Astrocyte of the hippocampus (primary cell): ENCODE data around the gene NRG2.

Experiments used
- DNase-seq: peaks from one replicate; pipeline ENCODE4 v3.0.0; 2011; ENCODE audit warnings: low read depth, low spot score

The NRG2 gene

DNA sequence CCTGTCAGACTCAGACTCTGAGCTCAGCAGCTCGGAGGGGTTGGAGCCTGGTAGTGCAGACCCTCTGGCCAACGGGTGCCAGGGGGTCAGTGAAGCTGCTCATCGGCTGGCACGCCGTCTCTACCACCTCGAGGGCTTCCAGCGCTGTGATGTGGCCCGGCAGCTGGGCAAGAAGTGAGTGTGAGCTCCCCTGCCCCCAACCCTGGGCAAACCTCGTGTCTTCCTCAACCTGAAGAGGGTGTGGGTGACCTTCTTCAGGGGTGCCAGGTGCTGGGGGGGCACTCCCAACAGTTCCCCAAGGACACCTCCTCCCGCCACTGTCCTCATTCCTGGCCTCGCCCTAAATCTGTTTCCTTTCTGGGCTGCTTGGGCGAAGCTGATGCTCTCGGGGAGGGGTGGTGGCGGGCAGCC, 228.9 kb downstream of the NRG2 start:
- no peak for DNase-seq

DNA sequence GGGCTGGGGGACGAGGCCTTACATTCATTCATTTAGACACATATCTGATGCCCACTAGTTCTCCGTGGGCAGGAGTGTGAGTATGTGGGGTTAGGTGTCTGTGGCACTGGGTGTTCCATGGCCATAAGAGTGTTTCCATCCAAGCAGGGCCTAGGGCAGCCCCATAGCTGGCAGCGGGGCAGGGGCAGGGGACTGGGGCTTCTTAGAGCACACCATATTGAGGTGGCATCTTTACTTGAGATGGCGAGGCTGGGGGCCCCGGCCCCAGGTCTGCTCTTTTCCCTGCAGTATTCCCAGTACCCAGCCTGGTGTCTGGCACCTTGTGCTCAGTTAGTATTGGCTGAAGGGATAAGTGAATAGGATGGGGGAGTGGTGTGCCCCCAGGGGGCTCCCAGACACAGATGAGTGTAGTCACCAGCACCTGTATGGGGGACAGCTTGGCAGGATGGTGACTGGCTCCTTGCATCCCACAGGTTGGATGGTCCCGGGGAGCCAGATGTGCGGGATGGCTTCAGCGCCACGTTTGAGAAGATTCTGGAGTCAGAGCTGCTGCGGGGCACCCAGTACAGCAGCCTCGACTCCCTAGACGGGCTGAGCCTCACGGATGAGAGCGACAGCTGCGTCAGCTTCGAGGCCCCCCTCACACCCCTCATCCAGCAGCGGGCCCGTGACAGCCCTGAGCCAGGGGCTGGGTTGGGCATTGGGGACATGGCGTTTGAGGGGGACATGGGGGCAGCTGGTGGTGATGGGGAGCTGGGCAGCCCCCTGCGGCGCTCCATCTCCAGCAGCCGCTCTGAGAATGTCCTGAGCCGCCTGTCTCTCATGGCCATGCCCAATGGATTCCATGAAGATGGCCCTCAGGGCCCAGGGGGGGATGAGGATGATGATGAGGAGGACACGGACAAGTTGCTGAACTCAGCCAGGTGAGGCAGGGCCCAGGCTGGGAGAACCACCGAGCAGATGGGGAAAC, 230.0 kb downstream of the NRG2 start:
- no peak for DNase-seq

DNA sequence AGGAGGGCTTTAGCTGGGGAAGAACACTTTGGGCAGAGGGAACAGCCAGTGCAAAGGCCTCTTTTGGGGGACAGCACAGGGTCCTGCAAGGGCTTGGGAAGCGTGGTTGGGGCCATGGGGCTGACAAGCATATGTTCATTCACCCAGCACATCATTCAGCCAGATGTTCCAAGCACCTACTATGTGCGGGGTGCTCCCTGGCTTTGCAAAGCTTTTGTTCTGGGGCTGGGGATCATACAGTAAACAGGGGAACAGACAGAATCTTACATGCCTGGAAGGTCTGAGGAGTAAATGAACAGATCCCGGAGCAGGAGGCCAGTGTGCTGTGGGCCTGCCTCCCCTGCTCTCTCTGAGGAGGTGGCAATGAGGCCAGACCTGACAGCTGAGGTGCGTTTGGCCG, 230.8 kb downstream of the NRG2 start:
- no peak for DNase-seq

DNA sequence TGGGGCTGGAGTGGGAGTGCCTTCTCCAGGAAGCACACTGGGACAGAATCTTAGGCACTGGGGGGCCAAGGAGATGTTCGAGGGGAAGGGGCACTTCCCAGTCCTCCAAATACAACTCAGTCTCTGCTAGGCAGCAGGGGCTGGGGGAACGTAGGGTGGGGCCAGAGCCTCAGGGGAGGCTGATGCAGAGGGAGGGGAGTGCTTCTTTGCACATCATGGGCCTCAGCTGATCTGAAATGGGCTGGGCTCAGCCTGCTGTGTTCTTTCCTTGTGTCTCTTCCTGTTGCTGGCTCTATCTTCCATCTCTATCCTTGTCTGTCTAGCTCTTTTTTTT, 231.9 kb downstream of the NRG2 start:
- no peak for DNase-seq

DNA sequence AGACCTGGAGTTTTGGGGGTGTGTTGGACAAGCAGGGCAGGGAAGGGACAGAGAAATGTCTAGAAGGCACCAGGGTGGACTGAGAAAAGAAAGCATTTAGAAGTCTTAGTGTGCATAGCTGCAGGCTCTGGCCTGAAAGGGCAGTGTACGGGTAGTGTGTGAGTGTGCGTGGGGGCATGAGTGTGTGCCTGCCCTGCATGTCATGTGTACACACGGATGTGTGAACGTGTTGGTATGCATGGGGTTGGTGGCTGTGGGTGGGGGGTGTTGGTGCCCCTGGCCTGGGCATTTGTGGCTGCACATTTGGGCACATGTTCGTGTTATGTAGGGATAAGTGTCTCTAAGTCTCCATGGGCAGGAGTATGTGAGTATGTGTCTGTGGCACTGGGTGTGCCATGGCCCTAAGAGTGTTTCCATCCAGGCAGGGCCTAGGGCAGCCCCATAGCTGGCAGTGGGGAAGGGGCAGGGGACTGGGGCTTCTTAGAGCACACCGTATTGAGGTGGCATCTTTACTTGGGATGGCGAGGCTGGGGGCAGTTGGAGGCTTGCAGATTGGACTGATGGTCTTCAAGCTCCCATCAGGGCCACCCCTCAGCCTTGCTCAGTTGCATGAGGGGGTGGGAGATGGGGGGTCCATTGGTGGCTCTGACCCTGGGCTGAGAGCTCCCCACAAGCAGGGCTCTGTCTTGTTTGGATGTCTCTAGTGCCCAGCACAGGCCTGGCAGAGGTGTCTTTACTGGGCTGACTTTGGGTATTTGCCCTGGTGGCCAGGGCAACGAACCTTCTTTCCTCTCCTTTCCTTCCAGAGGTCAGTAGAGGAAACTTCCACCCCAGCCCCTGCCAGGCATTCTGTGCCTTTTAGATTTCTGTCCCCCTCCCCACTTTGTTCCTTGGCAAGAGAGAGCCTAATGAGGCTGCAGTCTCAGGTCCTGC, 232.5 kb downstream of the NRG2 start:
- no peak for DNase-seq

DNA sequence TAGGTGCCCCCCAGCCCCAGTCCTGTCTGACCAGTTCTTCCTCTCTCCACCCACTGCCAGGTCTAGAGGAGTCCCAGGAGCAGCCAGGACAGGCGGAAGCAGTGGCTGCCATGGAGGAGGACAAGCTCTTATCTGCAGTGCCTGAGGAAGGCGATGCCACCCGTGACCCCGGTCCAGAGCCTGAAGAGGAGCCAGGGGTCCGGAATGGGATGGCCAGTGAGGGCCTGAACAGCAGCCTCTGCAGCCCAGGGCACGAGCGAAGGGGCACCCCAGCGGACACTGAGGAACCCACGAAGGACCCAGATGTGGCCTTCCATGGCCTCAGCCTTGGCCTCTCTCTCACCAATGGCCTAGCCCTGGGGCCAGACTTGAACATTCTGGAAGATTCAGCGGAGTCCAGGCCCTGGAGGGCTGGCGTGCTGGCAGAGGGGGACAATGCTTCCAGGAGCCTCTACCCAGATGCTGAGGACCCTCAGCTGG, 233.7 kb downstream of the NRG2 start:
- DNase-seq, result no peak

DNA sequence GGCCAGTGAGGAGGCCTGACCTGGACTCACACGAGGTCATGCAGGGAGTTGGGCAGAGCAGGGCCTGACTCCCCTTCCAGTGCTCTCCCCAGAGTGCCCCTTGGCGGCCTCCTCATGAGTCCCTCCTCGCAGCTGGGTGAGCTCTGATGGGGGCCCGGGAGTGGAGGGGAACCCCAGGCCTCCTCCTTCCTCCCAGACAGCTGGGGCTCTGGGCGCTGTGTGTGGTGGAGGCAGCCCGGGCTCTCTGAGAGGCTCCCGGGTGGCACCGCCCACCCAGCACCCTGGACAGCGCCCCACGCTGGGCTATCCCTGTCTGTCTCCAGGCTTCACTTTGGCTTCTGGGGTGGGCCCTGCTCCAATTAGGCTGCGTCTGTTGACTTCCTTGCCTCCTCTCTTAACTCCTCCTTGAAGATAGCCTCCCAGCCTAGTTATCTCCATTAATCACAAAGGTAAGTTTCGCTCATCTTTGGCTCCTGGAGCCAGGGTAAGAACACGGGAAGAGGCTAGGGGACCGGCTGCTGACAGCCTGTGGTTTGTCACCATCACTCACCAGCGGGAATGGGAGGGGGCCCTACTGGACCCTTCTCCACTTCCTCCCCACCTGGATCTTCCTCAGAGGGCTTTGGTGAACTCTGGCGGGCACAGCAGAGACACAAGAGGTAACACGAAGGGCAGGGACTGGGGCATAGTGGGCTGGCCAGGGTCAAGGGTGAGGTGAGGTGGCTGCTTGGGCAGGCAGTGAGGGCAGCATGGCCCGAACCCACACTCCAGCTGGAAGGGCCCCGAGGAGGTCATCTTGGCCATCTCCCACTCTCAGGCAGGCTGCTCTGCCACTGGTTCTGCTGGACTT, 234.4 kb downstream of the NRG2 start:
- DNase-seq, result peak; percentile 74

DNA sequence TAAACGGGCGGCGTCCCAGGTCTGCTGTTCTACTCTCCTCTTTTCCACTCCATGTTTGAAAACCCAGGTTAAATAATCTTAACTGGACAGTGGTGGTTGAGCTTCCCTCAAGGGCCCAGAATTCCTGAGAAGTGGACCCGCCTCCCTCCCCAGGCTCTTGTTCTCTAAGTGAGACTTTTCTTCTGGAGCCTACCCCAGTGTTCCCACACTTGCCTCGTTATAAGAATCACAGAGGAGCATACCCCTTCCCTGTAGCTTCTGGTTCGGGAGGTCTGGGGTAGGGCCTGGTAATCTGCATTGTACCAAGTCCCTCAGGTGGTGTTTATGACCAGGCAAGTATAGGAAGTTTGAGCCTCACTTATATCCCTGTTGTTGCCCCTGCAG, 235.5 kb downstream of the NRG2 start:
- no peak for DNase-seq

DNA sequence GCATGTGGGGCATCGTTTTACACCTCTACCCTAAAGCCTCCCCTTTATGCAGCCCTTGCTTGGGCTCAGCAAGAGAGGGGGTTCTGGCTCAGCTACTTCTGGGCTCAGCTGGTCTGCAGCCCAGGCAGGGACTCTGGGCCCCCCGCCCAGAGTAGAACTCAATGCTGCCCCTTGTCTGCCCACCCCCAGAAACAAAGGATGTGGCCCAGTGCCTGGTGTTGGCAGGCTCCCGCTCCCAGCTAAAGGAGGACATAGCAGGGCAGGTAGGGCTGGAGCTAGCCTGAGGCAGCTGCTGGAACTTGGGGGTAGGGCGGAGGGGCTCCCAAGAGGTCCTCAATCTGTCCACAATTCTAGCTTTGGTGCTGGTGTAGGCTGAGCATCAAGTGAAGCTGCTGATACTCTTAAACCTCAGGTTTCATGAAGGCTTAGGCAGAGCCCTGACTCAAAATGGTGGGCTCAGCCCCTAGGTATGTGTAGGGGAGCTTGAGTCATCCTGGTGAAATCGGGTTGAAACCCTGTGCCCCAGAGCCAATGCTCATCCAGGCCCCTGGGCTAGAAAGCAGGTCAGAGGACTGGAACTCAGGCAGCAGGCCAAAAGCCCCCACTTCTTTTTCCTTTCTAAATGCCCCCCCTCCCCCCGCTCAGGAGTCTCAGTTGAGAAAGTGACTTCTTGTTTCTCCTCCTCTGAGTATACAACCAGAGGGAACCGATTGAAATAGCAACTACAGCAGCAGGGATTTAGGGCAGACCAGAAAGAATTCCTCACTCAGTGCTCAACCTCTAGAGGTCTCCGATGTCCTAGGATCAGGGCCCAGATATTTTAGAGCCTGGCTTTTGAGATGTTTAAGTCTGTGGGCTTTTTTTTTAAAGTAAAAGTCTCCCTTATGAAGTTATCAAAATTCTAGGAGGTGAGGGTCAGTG, 236.1 kb downstream of the NRG2 start:
- no peak for DNase-seq

DNA sequence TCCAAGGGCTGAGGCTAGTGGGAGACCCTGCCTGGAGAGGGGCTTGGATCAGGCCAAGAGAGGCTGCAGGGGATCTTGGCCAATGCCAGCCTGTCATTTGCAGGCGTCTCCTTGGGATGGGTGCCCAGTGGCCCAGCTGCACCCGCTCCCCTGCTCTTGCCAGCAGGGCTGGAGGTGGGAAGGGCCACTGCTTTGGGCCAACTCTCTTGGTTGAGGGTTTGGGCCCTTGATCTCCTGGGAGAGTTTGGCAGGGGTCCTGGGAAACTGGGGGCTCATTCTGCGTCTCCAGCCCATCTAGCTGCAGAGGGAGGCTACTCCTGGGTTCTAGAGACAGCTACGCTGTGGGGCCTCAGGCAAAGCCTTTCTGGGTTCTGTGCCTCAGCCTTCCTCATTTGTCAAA, 237.0 kb downstream of the NRG2 start:
- no peak for DNase-seq

DNA sequence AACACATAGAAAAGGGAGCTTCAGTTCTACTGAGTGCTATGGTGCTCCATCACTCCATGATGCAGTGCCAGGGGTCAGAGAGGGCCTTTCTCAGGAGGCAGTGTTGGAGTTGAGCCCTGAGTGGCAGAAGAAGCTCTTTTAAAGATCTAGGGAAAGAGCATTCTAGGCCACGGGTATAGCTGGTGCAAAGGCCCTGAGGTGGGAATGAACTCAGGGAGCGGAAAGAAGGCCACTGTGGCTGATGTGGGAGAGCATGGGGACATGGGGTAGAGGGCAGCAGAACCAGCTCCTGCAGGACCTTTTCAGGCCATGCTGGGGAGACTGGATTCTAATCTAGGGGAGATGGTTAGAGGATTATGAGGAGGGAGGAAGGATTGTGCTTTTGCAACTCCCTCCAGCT, 237.6 kb downstream of the NRG2 start:
- no peak for DNase-seq

DNA sequence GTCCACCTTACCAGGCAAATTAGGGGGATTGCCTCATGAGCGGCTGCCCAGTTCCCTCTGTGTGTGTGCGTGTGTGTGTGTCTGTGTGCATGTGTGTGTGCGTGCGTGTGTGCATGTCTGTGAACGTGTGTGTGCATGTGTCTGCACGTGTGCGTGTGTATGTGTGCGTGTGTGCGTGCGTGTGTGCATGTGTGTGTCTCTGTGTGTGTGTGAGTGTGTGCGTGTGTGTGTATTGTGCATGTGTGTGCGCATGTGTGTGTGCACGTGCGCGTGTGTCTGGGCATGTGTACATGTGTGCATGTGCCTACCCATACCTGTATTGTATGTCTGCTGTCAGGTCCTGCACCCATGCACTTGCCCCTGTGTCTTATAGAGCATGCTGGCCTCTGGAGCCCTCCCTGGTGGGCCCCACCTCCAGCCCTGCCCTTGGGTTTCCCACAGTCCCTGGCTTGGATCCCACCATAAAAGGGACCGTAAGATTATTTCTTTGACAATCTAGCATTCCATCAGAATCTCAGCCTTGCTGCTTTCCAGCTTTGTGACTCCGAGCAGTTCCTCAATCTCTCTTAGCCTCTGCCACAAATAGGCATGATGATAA, 238.2 kb downstream of the NRG2 start:
- DNase-seq, result no peak

DNA sequence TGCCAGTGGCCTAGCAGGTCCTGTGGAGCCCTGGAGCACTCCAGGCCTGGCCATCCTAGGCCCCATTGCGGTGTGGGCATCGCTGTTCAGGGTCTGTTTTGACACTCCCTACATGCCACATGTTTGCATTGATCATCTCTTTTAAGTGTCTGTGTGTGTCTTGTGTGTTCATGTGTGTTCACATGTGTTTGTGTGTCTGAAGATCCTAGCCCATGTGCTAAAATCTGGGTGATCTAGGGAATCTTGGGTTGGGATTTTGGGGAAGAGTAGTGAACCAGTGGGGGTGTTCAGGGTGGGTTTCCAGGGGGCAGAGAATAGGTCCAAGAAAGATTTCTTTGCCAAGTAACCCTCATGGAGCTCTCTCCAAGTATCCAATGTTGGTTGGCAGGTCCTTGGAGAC, 239.1 kb downstream of the NRG2 start:
- DNase-seq, result no peak

DNA sequence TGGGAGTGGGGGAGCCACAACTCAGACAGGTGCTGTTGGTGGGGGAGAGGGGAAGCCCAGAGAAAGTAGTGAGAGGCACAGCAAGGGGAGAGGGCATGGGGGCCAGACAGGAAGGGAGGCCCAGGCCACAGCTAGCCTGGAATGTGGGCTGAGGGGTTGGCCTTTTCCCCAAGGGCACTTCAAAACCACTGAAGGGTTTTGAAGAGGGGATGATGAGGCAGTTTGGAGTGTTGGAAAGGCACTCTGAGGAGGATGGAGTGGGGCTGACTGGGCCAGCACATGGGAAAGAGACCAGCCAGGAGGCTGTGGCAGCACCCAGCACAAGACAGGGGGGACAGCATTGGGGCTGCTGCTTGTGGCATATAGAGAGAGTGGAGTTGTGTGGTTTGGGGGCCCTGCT, 243.7 kb downstream of the NRG2 start:
- DNase-seq, result peak; percentile 23

DNA sequence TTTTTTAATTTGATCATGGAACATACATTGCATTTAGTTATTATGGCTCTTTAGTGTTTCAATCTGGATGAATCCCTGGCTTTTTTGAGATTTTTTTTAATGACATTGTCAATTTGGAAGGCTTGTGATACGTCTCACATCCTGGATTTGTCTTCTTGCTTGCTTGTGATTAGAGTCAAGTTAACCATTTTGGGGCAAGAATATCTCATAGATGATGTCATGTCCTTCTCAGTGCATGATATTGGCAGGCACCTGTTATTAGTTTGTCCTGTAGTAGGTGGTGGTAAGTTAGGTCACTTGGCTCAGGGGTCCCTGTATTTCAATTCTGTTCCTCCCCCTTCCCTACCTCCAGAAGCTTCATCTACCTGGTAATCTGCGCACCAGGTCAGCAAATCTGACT, 244.2 kb downstream of the NRG2 start:
- DNase-seq, result no peak

DNA sequence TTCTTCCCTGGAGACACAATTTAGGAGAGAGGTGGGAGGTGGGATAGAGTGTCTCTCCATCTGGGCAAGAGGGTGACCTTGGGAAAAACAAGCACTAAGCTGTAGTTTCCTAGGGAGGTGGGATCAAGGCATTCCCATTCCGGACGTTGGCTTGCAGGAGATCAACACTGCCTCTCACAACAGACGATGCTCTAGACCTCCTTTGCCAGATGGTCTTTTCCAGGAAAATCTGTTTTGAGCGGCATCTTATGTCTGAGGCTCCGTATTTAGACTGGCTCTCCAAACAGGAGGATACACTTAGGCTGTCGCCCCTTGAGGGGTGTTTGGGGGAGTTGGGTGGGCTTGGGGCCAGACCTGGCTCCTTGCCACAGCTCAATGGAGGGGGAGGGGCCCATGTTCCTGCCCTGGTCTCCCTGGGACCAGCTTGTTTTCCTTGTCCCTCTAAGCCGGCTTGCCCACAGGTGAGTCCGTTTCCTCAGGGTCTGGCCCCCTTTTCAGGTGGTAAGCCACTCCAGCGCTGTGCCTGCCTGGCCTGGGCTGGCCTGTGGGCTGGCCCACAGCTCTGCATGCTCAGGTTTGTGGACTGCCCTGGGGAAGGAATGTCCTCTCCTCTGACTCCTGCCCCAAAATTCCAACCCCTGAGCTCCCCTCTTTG, 245.1 kb downstream of the NRG2 start:
- DNase-seq, result no peak

DNA sequence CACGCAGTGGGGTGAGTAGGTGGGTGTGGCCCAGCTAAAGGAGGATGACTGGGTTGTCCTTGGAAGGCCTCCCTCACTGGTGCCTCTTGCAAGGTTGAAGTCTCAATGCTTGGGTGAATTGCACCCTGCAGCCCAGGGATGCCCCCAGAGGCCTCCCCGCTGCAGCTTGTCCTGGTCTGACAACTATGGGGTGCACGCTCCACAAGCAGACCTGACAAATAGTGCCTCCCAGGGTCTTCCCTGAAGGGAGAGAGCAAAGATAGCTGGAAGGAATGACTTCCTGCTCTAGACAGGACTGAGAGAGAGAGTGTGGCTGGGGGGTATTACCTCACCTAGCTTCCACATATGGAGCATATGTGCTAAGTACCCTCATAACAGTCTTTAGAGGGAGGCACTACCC, 245.8 kb downstream of the NRG2 start:
- no peak for DNase-seq
